Measurements from ENCODE around the gene FXYD7. TPM values are rescaled to one million over a fixed set of nuclear protein-coding genes. Genes with fewer than 3 reads are reported as not detected.
"Not testable (repeated sequence)": the region's sequence is repeated elsewhere in the genome, so short reads cannot be mapped to it uniquely, and the experiment has no call there.

FXYD7 gene
- total and polyA plus RNA-seq, 9 donors: 0.38 to 1.4 (median 0.68) TPM

DNA sequence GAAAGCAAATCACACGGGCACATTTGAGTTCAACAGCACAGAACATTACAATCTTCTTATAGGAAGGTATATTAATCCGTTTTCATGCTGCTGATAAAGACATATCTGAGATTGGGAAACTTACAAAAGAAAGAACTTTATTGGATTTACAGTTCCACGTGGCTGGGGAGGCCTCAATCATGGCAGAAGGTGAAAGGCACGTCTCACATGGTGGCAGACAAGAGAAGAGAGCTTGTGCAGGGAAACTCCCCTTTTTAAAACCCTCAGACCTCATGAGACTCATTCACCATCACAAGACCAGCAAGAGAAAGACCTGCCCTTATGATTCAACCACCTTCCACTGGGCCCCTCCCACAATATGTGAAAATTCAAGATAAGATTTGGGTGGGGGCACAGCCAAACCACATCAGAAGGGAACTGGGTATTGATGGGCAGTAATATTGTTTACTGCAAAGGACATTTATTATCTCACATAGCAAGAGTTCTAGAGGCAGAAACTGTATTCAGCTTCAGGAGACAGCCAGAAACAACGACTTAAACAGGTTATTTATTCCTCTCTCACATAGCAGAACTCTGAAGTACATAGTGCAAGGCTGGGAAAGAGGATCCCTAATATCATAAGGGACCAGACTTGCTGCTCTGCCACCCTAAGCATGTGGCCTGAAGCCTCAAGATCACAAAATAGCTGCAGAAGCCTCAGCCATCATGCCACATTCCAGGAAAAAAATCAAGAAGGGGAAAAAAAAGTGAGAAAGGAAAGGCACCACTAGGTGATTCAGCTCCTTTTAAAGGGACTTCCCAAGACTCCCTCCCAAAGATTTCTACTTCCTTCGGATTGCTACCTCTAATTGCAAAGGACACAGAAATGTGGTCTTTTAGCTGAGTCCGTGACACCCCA is 34.6 kb downstream of the FXYD7 start:
- Histone ChIP-seq H3K36me3 (ENCODE audit: control insufficient read depth, insufficient read depth, low read length) (no peaks in the 10 kb centered on the region), H3K4me1 (ENCODE audit: control insufficient read depth, insufficient read depth, low read length) (no peaks in the 10 kb centered on the region), H3K27me3 (ENCODE audit: control insufficient read depth, insufficient read depth, low read length) (no peaks in the 10 kb centered on the region), H3K9me3 (replicated peaks; ENCODE audit: control insufficient read depth, low read depth, low read length) (no peaks in the 10 kb centered on the region), H3K4me3 (ENCODE audit: low read length) (no peak overlapping the region), H3K27ac (ENCODE audit: low read length) (no peak overlapping the region)
- DNase-seq: no peak
- WGBS (ENCODE audit: insufficient coverage): 60% methylated on average over 1 of the region's 7 CpGs

DNA sequence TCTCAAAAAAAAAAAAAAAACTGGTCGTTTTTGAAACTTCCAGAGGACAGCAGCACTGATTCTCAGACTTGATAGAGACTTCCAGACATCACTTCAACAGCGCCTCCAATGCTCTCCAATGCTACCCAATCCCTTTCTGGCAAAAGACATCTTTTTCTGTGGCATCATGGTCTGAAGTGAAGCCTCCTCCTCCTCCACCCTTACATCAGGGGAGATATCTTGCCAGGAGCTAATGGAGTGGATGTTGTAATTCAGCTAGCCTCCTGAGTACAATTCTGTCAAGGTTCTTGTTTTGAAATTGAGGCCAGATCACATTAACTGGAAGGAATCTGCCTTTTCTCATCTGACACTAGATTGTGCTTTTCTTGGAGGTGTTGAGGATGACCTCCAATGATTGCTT is 35.6 kb downstream of the FXYD7 start:
- Histone ChIP-seq H3K27ac (ENCODE audit: low read length) (no peak overlapping the region), H3K9me3 (replicated peaks; ENCODE audit: control insufficient read depth, low read depth, low read length) (no peaks in the 10 kb centered on the region), H3K4me1 (ENCODE audit: control insufficient read depth, insufficient read depth, low read length) (no peaks in the 10 kb centered on the region), H3K36me3 (ENCODE audit: control insufficient read depth, insufficient read depth, low read length) (no peaks in the 10 kb centered on the region), H3K4me3 (ENCODE audit: low read length) (no peak overlapping the region), H3K27me3 (ENCODE audit: control insufficient read depth, insufficient read depth, low read length) (no peaks in the 10 kb centered on the region)
- whole genome bisulfite sequencing (ENCODE audit: insufficient coverage): 37% methylated on average over 2 of the region's 2 CpGs
- no peak for DNase-seq

GRCh38 chr19:35179830-35180229 is 36.8 kb downstream of the FXYD7 start:
- DNase-seq: no peak
- Histone ChIP-seq H3K4me3 (ENCODE audit: low read length) (no peak overlapping the region), H3K9me3 (replicated peaks; ENCODE audit: control insufficient read depth, low read depth, low read length) (no peaks in the 10 kb centered on the region), H3K4me1 (ENCODE audit: control insufficient read depth, insufficient read depth, low read length) (no peaks in the 10 kb centered on the region), H3K36me3 (ENCODE audit: control insufficient read depth, insufficient read depth, low read length) (no peaks in the 10 kb centered on the region), H3K27ac (ENCODE audit: low read length) (no peak overlapping the region), H3K27me3 (ENCODE audit: control insufficient read depth, insufficient read depth, low read length) (no peaks in the 10 kb centered on the region)
- 88% methylated on average over 1 of the region's 3 CpGs for WGBS (ENCODE audit: insufficient coverage)

- 80% methylated on average over 1 of the region's 1 CpG for WGBS (ENCODE audit: insufficient coverage)
- H3K27me3 ChIP-seq (ENCODE audit: control insufficient read depth, insufficient read depth, low read length): no peaks in the 10 kb centered on the region
- no peak overlapping the region for H3K27ac ChIP-seq (ENCODE audit: low read length)
- no peak overlapping the region for H3K4me3 ChIP-seq (ENCODE audit: low read length)
- H3K9me3 ChIP-seq (replicated peaks; ENCODE audit: control insufficient read depth, low read depth, low read length): no peaks in the 10 kb centered on the region
- H3K4me1 ChIP-seq (ENCODE audit: control insufficient read depth, insufficient read depth, low read length): no peaks in the 10 kb centered on the region
- no peak for DNase-seq
- H3K36me3 ChIP-seq (ENCODE audit: control insufficient read depth, insufficient read depth, low read length): no peaks in the 10 kb centered on the region
Measured at GRCh38 chr19:35181387-35181786, 38.3 kb downstream of the FXYD7 start.

DNA sequence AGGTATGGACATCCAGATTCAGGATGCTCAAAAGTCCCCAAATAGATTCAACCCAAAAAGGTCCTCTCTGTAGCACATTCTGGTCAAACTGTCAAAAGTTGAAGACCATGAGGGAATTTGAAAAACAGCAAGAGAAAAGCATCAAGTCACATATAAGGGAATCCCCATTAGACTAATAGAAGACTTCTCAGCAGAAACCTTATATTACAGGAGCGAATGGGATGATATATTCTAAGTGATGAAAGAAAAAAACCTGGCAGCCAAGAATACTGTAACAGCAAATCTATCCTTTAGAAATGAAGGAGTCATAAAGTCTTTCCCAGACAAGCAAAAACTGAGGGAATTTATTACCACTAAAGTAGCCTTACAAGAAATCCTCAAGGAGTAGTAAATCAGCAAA is 41.2 kb downstream of the FXYD7 start:
- no peaks in the 10 kb centered on the region for H3K27me3 ChIP-seq (ENCODE audit: control insufficient read depth, insufficient read depth, low read length)
- no peaks in the 10 kb centered on the region for H3K9me3 ChIP-seq (replicated peaks; ENCODE audit: control insufficient read depth, low read depth, low read length)
- no peak overlapping the region for H3K27ac ChIP-seq (ENCODE audit: low read length)
- no peaks in the 10 kb centered on the region for H3K4me1 ChIP-seq (ENCODE audit: control insufficient read depth, insufficient read depth, low read length)
- H3K36me3 ChIP-seq (ENCODE audit: control insufficient read depth, insufficient read depth, low read length): no peaks in the 10 kb centered on the region
- no peak for DNase-seq
- no peak overlapping the region for H3K4me3 ChIP-seq (ENCODE audit: low read length)
- WGBS (ENCODE audit: insufficient coverage): no CpG with 5 or more reads among the region's 1 CpG

GRCh38 chr19:35184884-35185283 is 41.8 kb downstream of the FXYD7 start:
- Histone ChIP-seq H3K9me3 (replicated peaks; ENCODE audit: control insufficient read depth, low read depth, low read length) (no peaks in the 10 kb centered on the region), H3K36me3 (ENCODE audit: control insufficient read depth, insufficient read depth, low read length) (no peaks in the 10 kb centered on the region), H3K27me3 (ENCODE audit: control insufficient read depth, insufficient read depth, low read length) (no peaks in the 10 kb centered on the region), H3K4me1 (ENCODE audit: control insufficient read depth, insufficient read depth, low read length) (no peaks in the 10 kb centered on the region), H3K27ac (ENCODE audit: low read length) (no peak overlapping the region), H3K4me3 (ENCODE audit: low read length) (no peak overlapping the region)
- DNase-seq: no peak
- no CpG with 5 or more reads among the region's 2 CpGs for WGBS (ENCODE audit: insufficient coverage)

DNA sequence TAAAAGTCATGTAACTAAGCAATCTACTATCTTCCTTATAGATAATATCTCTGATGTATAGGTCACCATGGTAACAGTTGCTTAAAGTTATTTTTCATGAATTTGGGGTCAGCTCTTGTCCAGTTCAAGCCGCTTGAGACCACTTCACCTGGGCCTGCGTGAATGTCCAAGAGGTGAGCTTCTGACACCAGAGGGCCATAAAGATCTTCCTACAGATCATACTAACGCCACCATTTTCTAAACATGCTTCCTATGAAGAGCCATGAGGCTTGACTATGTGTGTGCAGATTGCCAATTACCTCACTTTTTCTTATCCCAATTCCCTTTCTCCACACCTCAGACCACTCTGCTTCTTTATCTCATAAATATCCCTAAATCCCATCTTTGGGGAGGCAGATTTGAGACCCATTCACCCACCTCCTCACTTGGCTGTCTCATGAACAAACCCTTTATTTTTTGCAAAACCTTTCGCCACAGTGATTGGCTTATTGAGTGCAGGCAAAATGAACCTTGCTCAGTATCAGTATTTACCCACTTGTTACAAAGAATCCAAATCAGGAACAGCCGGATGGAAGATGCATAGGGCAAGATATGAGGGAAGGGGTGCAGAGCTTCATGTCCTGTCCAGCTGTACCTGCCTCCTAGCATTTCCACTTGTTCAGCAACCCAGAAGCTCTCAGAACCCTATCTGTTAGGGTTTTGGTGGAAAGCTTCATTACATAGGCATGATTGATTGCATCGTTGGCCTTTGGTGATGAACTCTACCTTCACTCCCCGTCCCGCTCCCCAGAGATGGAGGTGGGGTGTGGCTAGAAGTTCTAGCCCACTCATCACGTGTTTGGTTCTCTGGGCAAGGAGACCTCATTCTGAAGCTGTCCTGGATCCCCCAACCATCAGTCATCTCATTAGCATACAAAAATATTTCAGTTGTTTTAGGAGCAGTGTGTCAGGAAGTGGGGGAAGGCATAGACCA is 51.2 kb downstream of the FXYD7 start:
- no peaks in the 10 kb centered on the region for H3K27me3 ChIP-seq (ENCODE audit: control insufficient read depth, insufficient read depth, low read length)

GRCh38 chr19:35195830-35196229 is 52.8 kb downstream of the FXYD7 start:
- no peaks in the 10 kb centered on the region for H3K27me3 ChIP-seq (ENCODE audit: control insufficient read depth, insufficient read depth, low read length)
- no peak overlapping the region for H3K4me3 ChIP-seq (ENCODE audit: low read length)
- no CpG with 5 or more reads among the region's 2 CpGs for WGBS (ENCODE audit: insufficient coverage)
- H3K36me3 ChIP-seq (ENCODE audit: control insufficient read depth, insufficient read depth, low read length): no peaks in the 10 kb centered on the region
- no peaks in the 10 kb centered on the region for H3K4me1 ChIP-seq (ENCODE audit: control insufficient read depth, insufficient read depth, low read length)
- DNase-seq: no peak
- H3K27ac ChIP-seq (ENCODE audit: low read length): no peak overlapping the region
- H3K9me3 ChIP-seq (replicated peaks; ENCODE audit: control insufficient read depth, low read depth, low read length): no peaks in the 10 kb centered on the region

More for the DNA sequence above, 51.2 kb downstream of the FXYD7 start:
- Histone ChIP-seq H3K4me1 (ENCODE audit: control insufficient read depth, insufficient read depth, low read length) (no peaks in the 10 kb centered on the region), H3K36me3 (ENCODE audit: control insufficient read depth, insufficient read depth, low read length) (no peaks in the 10 kb centered on the region), H3K9me3 (replicated peaks; ENCODE audit: control insufficient read depth, low read depth, low read length) (no peaks in the 10 kb centered on the region), H3K27ac (ENCODE audit: low read length) (no peak overlapping the region), H3K4me3 (ENCODE audit: low read length) (no peak overlapping the region)
- 42% methylated on average over 2 of the region's 9 CpGs for WGBS (ENCODE audit: insufficient coverage)
- DNase-seq: no peak

DNA sequence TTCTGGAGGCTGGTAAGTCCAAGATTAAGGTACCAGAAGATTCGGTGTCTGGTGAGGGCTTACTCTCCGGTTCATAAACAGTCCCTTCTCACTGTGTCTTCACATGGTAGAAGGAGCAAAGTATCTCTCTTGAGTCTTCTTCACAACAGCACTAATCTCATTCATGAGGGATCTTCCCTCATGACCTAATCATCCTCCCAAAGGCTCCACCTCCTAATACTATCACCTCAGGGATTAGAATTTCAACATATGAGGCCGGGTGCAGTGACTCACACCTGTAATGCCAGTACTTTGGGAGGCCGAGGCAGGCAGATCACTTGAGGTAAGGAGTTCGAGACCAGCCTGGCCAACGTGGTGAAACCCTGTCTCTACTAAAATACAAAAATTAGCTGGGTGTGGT is 53.8 kb downstream of the FXYD7 start:
- not testable (repeated sequence) for H3K27me3 ChIP-seq (ENCODE audit: control insufficient read depth, insufficient read depth, low read length); DNase-seq; H3K9me3 ChIP-seq (replicated peaks; ENCODE audit: control insufficient read depth, low read depth, low read length); H3K36me3 ChIP-seq (ENCODE audit: control insufficient read depth, insufficient read depth, low read length); H3K4me1 ChIP-seq (ENCODE audit: control insufficient read depth, insufficient read depth, low read length); H3K4me3 ChIP-seq (ENCODE audit: low read length); H3K27ac ChIP-seq (ENCODE audit: low read length)
- WGBS (ENCODE audit: insufficient coverage): no CpG with 5 or more reads among the region's 6 CpGs

DNA sequence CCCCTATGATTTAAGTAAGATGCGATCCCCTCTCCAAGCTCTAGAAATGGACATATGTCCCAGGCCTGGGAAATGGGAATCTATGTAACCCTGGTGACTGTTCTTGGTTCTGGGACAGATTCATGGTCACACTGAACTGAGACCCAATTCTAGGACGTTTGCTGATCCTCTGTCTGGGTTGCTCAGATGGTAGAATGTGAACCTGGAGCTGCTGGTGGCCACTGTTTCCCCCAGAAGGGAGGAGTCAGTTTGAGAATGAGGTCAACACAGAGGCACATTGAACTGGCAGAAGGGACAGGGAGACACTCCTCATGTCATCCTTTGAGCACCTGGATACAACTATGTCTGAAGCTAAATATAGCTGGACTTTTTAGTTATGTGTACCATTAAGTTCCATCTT is 56.4 kb downstream of the FXYD7 start:
- 50% methylated on average over 1 of the region's 2 CpGs for WGBS (ENCODE audit: insufficient coverage)
- no peaks in the 10 kb centered on the region for H3K4me1 ChIP-seq (ENCODE audit: control insufficient read depth, insufficient read depth, low read length)
- H3K36me3 ChIP-seq (ENCODE audit: control insufficient read depth, insufficient read depth, low read length): no peaks in the 10 kb centered on the region
- DNase-seq: no peak
- no peaks in the 10 kb centered on the region for H3K9me3 ChIP-seq (replicated peaks; ENCODE audit: control insufficient read depth, low read depth, low read length)
- H3K4me3 ChIP-seq (ENCODE audit: low read length): no peak overlapping the region
- H3K27me3 ChIP-seq (ENCODE audit: control insufficient read depth, insufficient read depth, low read length): no peaks in the 10 kb centered on the region
- H3K27ac ChIP-seq (ENCODE audit: low read length): no peak overlapping the region

Measured in muscle of leg (tissue), 11 donors.